ENCODE measurements around the gene DDX52.

GRCh38 chr17:37676115-37676925, 33.1 kb upstream of the DDX52 start:
- TF ChIP-seq CTCF (IDR thresholded peaks at IDR 0.05): no peak
- no peak for TF ChIP-seq POLR2A (IDR thresholded peaks at IDR 0.05)

All from heart left ventricle (tissue), 13 donors.